ENCODE results near the gene DHCR24. TPM values are rescaled to one million over a fixed set of nuclear protein-coding genes. Genes with fewer than 3 reads are reported as not detected.
A peak's percentile ranks its signal among the peaks of the same experiment; 100 is the strongest.
"Not testable (repeated sequence)": the region's sequence is repeated elsewhere in the genome, so short reads cannot be mapped to it uniquely, and the experiment has no call there.

Gene DHCR24
- total RNA-seq, 6 experiments from 2014 or later: 39.3 to 88.4 (median 74.8) TPM

GRCh38 chr1:54882519-54882918 lies 4.5 kb downstream of the DHCR24 start:
- Mint-ChIP-seq H3K4me3 (no peak overlapping the region), H3K36me3 (ENCODE audit: low read depth) (peaks cover 33% of the 10 kb centered on the region), H3K4me1 (ENCODE audit: low read depth) (peaks cover 55% of the 10 kb centered on the region)

GRCh38 chr1:54881604-54882003 lies 5.4 kb downstream of the DHCR24 start:
- peaks cover 37% of the 10 kb centered on the region for H3K36me3 Mint-ChIP-seq (ENCODE audit: low read depth)

More at GRCh38 chr1:54882519-54882918, 4.5 kb downstream of the DHCR24 start:
- H3K9me3 Mint-ChIP-seq: no peaks in the 10 kb centered on the region
- no peak for TF ChIP-seq CTCF (IDR thresholded peaks at IDR 0.05)
- DNase-seq: no peak
- H3K27ac Mint-ChIP-seq: no peak overlapping the region
- peaks cover 3% of the 10 kb centered on the region for H3K27me3 Mint-ChIP-seq (ENCODE audit: insufficient read depth)

GRCh38 chr1:54879872-54880271 lies 7.1 kb downstream of the DHCR24 start:
- Mint-ChIP-seq H3K36me3 (ENCODE audit: low read depth) (peaks cover 50% of the 10 kb centered on the region), H3K4me1 (ENCODE audit: low read depth) (peaks cover 60% of the 10 kb centered on the region), H3K27ac (no peak overlapping the region), H3K4me3 (no peak overlapping the region), H3K9me3 (no peaks in the 10 kb centered on the region), H3K27me3 (ENCODE audit: insufficient read depth) (no peaks in the 10 kb centered on the region)
- no peak for DNase-seq
- no peak for TF ChIP-seq CTCF (IDR thresholded peaks at IDR 0.05)

More at GRCh38 chr1:54881604-54882003, 5.4 kb downstream of the DHCR24 start:
- not testable (repeated sequence) for H3K4me3 Mint-ChIP-seq; DNase-seq; H3K27ac Mint-ChIP-seq; H3K27me3 Mint-ChIP-seq (ENCODE audit: insufficient read depth); H3K9me3 Mint-ChIP-seq
- peaks cover 60% of the 10 kb centered on the region for H3K4me1 Mint-ChIP-seq (ENCODE audit: low read depth)

- H3K27me3 Mint-ChIP-seq (ENCODE audit: insufficient read depth): no peaks in the 10 kb centered on the region; the same call in 1 of the 2 replicates
- H3K4me1 Mint-ChIP-seq (ENCODE audit: low read depth): peaks cover 37% of the 10 kb centered on the region
- DNase-seq: no peak
- H3K27ac Mint-ChIP-seq: peak overlapping the region; percentile 42
- no peak overlapping the region for H3K4me3 Mint-ChIP-seq
- no peaks in the 10 kb centered on the region for H3K9me3 Mint-ChIP-seq
- H3K36me3 Mint-ChIP-seq (ENCODE audit: low read depth): peaks cover 35% of the 10 kb centered on the region
- TF ChIP-seq CTCF (IDR thresholded peaks at IDR 0.05): no peak
These were observed 10.2 kb downstream of the DHCR24 start for GRCh38 chr1:54876814-54877213.

- Mint-ChIP-seq H3K9me3 (no peaks in the 10 kb centered on the region), H3K4me3 (no peak overlapping the region), H3K27me3 (ENCODE audit: insufficient read depth) (no peaks in the 10 kb centered on the region; the same call in 1 of the 2 replicates), H3K36me3 (ENCODE audit: low read depth) (peaks cover 24% of the 10 kb centered on the region), H3K4me1 (ENCODE audit: low read depth) (peaks cover 32% of the 10 kb centered on the region), H3K27ac (no peak overlapping the region)
- no peak for DNase-seq
- no peak for TF ChIP-seq CTCF (IDR thresholded peaks at IDR 0.05)
These were observed 12.0 kb downstream of the DHCR24 start for GRCh38 chr1:54875000-54875399.

- Mint-ChIP-seq H3K4me1 (ENCODE audit: low read depth) (peaks cover 32% of the 10 kb centered on the region), H3K36me3 (ENCODE audit: low read depth) (peaks cover 17% of the 10 kb centered on the region), H3K27me3 (ENCODE audit: insufficient read depth) (no peaks in the 10 kb centered on the region; the same call in 1 of the 2 replicates), H3K9me3 (no peaks in the 10 kb centered on the region), H3K27ac (no peak overlapping the region), H3K4me3 (no peak overlapping the region)
- no peak for TF ChIP-seq CTCF (IDR thresholded peaks at IDR 0.05)
- peak; percentile 52 for DNase-seq
These were observed 12.7 kb downstream of the DHCR24 start for GRCh38 chr1:54874079-54874830.
